OCI-LY1 (cell line): ENCODE results near the gene TCERG1L.

ENCODE experiments used
- CTCF ChIP-seq: fragments of 200-600 bp; sonication (generic), shearing (Covaris generic); IDR thresholded peaks from 2 replicates; pipeline ENCODE4 v1.5.1; 2017; ENCODE audit warnings: mild to moderate bottlenecking, antibody characterized with exemption, low read length, moderate library complexity, mixed read lengths
- EZH2 ChIP-seq: fragments of 200-600 bp; sonication (generic), shearing (Covaris generic); IDR thresholded peaks from 2 replicates; pipeline ENCODE4 v1.8.0; 2017; ENCODE audit warnings: borderline replicate concordance, mixed run types, mild to moderate bottlenecking, antibody characterized with exemption, low read length, moderate library complexity, mixed read lengths

GRCh38 chr10:131149586-131149985 lies 161.9 kb downstream of the TCERG1L start:
- TF ChIP-seq CTCF (no peak), EZH2 (no peak)
